Measurements from ENCODE around the gene HSFX3.
A peak's percentile ranks its signal among the peaks of the same experiment; 100 is the strongest.
"Not testable (repeated sequence)": the region's sequence is repeated elsewhere in the genome, so short reads cannot be mapped to it uniquely, and the experiment has no call there.

HSFX3 gene

GRCh38 chrX:149541521-149542047 is 8.1 kb downstream of the HSFX3 start:
- no peak for DNase-seq

- DNase-seq: peak; percentile 94
Measured at GRCh38 chrX:149540621-149541520, 8.9 kb downstream of the HSFX3 start, which contains the start of gene EOLA1. TSS of gene EOLA1 (plus strand) at chrX:149541012. CDS start at chrX:149545631, 4,619 bp downstream.

- DNase-seq: peak; percentile 85
Measured at GRCh38 chrX:149540131-149540620, 9.5 kb downstream of the HSFX3 start.

GRCh38 chrX:149539283-149540130 is 10.2 kb downstream of the HSFX3 start:
- DNase-seq: peak; percentile 94

GRCh38 chrX:149537474-149537873 is 12.2 kb downstream of the HSFX3 start:
- not testable (repeated sequence) for DNase-seq

GRCh38 chrX:149534926-149535602 is 14.7 kb downstream of the HSFX3 start:
- DNase-seq: not testable (repeated sequence)

GRCh38 chrX:149533999-149534398 is 15.7 kb downstream of the HSFX3 start:
- DNase-seq: not testable (repeated sequence)

- DNase-seq: not testable (repeated sequence)
Measured at GRCh38 chrX:149532868-149533267, 16.9 kb downstream of the HSFX3 start.

- no peak for DNase-seq
Measured at GRCh38 chrX:149531599-149531998, 18.1 kb downstream of the HSFX3 start.

- no peak for DNase-seq
Measured at GRCh38 chrX:149528381-149528780, 21.3 kb downstream of the HSFX3 start.

GRCh38 chrX:149527705-149528104 is 22.0 kb downstream of the HSFX3 start:
- peak; percentile 33 for DNase-seq

- not testable (repeated sequence) for DNase-seq
Measured at GRCh38 chrX:149526318-149527033, 23.2 kb downstream of the HSFX3 start.

GRCh38 chrX:149525903-149526302 is 23.8 kb downstream of the HSFX3 start:
- not testable (repeated sequence) for DNase-seq

- peak; percentile 72 for DNase-seq
Measured at GRCh38 chrX:149525389-149525788, 24.3 kb downstream of the HSFX3 start.

GRCh38 chrX:149522916-149523315 is 26.8 kb downstream of the HSFX3 start:
- DNase-seq: no peak

GRCh38 chrX:149521438-149521837 is 28.3 kb downstream of the HSFX3 start:
- DNase-seq: no peak

- not testable (repeated sequence) for DNase-seq
Measured at GRCh38 chrX:149520636-149521277, 29.0 kb downstream of the HSFX3 start.

GRCh38 chrX:149518236-149518635 is 31.5 kb downstream of the HSFX3 start:
- DNase-seq: no peak

GRCh38 chrX:149517308-149517707 is 32.4 kb downstream of the HSFX3 start:
- DNase-seq: no peak

- DNase-seq: no peak
Measured at GRCh38 chrX:149516604-149517003, 33.1 kb downstream of the HSFX3 start.

All from fibroblast of skin of back (primary cell).